RWPE2 (cell line): ENCODE data around the gene KRTAP10-7.
"Not testable (repeated sequence)": the region's sequence is repeated elsewhere in the genome, so short reads cannot be mapped to it uniquely, and the experiment has no call there.

Source experiments
- ATAC-seq: fragments of 200-7000 bp; cut with Tn5 transposase; 3 replicates; pipeline ENCODE4 v1.9.1; 2021; ENCODE audit warnings: low read depth
- DNase-seq: peaks from one replicate; pipeline ENCODE4 v3.0.0-alpha.2; 2020; ENCODE audit warnings: low spot score
- H3K27ac ChIP-seq: fragments of 450-650 bp; 2 replicates; pipeline ENCODE4 v1.5.1; 2017; ENCODE audit warnings: mild to moderate bottlenecking; ENCODE audit not compliant: poor library complexity, severe bottlenecking
- H3K27me3 ChIP-seq: fragments of 250-450 bp; sonication (Bioruptor Pico); 2 replicates; pipeline ENCODE4 v1.5.1; 2021; ENCODE audit warnings: mild to moderate bottlenecking, moderate library complexity; ENCODE audit not compliant: insufficient read depth, poor library complexity, severe bottlenecking
- H3K36me3 ChIP-seq: fragments of 250-450 bp; sonication (Bioruptor Pico); 2 replicates; pipeline ENCODE4 v1.5.1; 2020; ENCODE audit warnings: low read depth, mild to moderate bottlenecking, moderate library complexity
- H3K4me1 ChIP-seq: fragments of 250-450 bp; sonication (Bioruptor Pico); 2 replicates; pipeline ENCODE4 v1.5.1; 2021; ENCODE audit warnings: mild to moderate bottlenecking, moderate library complexity; ENCODE audit not compliant: insufficient read depth, poor library complexity, severe bottlenecking
- H3K4me3 ChIP-seq: fragments of 250-450 bp; sonication (Bioruptor Pico); 2 replicates; pipeline ENCODE4 v1.5.1; 2021; ENCODE audit warnings: mild to moderate bottlenecking, moderate library complexity; ENCODE audit not compliant: severe bottlenecking
- H3K9me3 ChIP-seq: fragments of 250-450 bp; sonication (Bioruptor Pico); 2 replicates; pipeline ENCODE4 v1.5.1; 2021; ENCODE audit warnings: mild to moderate bottlenecking, moderate library complexity; ENCODE audit not compliant: severe bottlenecking
- TF ChIP-seq, protein P1 (sequence below): fragments of 450-650 bp; IDR thresholded peaks from one replicate; pipeline ENCODE4 v1.5.1; 2017; ENCODE audit warnings: mild to moderate bottlenecking, moderate library complexity; ENCODE audit not compliant: poor library complexity, severe bottlenecking

KRTAP10-7 gene

DNA sequence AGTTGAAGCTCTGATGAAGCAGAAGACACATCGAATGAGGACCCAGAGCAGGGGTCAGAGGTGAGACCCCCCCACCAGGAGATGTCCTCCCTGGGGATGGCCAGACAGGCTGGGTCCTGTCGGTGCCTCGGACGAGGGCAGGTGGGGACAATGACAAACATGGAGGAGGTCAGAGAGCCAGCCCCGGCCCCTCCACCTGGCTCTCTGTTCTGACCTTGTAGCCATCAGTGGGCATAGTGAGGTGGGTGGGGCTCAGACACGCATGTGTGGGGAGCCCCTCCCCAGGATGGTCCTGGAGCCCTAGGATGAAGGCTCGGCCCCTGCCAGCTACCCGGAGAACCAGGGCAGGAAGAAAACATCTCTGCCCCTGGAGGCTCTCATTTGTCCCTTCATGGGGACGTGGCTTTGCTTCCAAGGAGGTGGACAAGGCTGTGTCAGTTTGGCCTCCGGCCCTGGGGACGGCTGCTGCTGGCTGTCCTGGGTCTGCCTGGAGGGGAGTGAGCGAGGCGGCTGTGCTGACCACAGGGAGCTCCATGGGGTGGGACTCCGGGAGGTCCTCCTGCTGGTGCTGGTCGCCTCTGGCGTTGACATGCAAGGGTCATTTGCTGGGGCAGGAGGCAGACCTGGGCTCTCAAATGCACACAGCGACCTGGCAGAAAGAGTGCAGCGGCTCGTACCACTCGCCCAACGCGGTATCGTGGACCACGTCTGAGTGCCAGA is 10.7 kb upstream of the KRTAP10-7 start:
- Histone ChIP-seq H3K4me1 (no peaks in the 10 kb centered on the region), H3K4me3 (no peak overlapping the region), H3K27ac (no peak overlapping the region), H3K36me3 (no peaks in the 10 kb centered on the region), H3K27me3 (peaks cover 11% of the 10 kb centered on the region), H3K9me3 (no peaks in the 10 kb centered on the region)
- DNase-seq: no peak
- TF ChIP-seq, protein P1, sequence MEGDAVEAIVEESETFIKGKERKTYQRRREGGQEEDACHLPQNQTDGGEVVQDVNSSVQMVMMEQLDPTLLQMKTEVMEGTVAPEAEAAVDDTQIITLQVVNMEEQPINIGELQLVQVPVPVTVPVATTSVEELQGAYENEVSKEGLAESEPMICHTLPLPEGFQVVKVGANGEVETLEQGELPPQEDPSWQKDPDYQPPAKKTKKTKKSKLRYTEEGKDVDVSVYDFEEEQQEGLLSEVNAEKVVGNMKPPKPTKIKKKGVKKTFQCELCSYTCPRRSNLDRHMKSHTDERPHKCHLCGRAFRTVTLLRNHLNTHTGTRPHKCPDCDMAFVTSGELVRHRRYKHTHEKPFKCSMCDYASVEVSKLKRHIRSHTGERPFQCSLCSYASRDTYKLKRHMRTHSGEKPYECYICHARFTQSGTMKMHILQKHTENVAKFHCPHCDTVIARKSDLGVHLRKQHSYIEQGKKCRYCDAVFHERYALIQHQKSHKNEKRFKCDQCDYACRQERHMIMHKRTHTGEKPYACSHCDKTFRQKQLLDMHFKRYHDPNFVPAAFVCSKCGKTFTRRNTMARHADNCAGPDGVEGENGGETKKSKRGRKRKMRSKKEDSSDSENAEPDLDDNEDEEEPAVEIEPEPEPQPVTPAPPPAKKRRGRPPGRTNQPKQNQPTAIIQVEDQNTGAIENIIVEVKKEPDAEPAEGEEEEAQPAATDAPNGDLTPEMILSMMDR: no peak
- ATAC-seq: no peak

DNA sequence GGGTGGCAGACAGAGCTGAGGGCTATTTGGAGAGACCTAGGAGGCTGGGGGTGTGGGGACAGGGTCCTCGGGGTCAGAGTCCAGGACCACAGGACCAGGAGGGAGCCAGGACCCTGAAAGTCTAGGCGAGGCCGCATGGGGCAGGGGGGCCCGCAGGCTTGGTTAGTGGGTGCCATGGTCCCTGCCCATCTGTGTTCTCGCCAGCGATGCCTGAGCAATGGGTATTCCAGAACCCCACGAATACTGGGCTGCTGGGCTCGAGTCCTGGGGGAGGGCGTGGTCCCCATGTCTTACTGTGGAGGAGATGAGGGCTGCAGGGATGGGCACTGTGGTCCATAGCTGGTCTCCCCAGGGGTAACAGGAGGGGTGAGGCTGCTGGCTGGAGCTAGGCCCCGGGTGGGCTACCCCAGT is 10.1 kb upstream of the KRTAP10-7 start:
- Histone ChIP-seq H3K4me1 (no peaks in the 10 kb centered on the region), H3K27ac (no peak overlapping the region), H3K27me3 (peaks cover 8% of the 10 kb centered on the region), H3K4me3 (no peak overlapping the region), H3K9me3 (no peaks in the 10 kb centered on the region), H3K36me3 (no peaks in the 10 kb centered on the region)
- TF ChIP-seq, protein P1: no peak
- ATAC-seq: no peak
- DNase-seq: no peak

DNA sequence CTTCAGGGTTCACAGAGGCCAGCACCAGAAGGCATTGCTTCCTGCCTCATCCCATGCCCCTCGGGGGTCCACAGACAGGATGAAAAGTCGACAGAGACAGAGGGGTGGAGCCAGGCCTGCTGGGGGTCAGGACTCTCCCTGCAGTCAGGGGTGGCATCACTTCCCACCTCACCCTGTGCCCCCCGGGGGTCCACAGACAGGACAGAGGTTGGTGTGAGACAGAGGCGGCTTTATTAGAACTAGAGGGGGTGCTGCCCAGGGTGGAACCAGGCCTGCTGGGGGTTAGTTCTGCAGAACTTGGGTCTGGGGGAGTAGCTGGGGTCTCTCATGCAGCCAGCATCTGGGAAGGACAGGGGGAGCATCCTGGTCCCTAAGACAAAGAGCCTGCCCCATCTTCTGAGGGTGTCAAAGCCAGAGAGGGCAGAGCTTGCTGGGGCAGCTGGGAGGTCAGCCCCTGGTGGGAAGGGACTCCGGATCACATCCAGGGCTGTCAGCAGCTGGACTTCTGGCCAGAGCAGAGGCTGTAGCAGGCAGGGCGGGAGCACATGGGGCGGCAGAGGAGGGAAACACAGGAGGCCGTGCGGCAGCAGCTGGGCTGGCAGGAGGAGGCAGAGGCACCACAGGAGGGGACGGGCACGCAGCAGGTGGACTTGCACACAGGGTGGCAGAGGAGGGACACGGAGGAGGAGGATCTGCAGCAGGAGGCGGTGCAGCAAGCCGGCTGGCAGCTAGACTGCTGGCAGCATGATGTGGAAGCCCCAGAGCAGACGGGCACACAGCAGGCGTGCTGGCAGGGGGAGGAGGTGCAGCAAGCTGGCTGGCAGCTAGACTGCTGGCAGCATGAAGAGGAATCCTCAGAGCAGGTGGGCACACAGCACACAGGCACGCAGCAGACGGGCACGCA is 9.2 kb upstream of the KRTAP10-7 start:
- ATAC-seq, H3K4me3 ChIP-seq, H3K9me3 ChIP-seq, H3K27me3 ChIP-seq, H3K36me3 ChIP-seq, H3K4me1 ChIP-seq, DNase-seq, H3K27ac ChIP-seq: not testable (repeated sequence)

DNA sequence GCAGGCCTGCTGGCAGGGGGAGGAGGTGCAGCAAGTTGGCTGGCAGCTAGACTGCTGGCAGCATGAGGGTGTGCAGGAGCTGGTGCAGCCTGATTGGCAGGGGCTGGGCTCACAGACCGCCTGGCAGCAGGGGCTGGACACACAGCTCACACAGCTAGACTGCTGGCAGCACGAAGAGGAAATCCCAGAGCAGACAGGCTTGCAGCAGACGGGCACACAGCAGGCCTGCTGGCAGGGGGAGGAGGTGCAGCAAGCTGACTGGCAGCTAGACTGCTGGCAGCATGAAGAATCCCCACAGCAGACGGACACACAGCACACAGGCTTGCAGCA is 8.6 kb upstream of the KRTAP10-7 start:
- not testable (repeated sequence) for H3K27me3 ChIP-seq, H3K36me3 ChIP-seq, H3K4me1 ChIP-seq, DNase-seq, H3K27ac ChIP-seq, ATAC-seq, H3K9me3 ChIP-seq, H3K4me3 ChIP-seq

DNA sequence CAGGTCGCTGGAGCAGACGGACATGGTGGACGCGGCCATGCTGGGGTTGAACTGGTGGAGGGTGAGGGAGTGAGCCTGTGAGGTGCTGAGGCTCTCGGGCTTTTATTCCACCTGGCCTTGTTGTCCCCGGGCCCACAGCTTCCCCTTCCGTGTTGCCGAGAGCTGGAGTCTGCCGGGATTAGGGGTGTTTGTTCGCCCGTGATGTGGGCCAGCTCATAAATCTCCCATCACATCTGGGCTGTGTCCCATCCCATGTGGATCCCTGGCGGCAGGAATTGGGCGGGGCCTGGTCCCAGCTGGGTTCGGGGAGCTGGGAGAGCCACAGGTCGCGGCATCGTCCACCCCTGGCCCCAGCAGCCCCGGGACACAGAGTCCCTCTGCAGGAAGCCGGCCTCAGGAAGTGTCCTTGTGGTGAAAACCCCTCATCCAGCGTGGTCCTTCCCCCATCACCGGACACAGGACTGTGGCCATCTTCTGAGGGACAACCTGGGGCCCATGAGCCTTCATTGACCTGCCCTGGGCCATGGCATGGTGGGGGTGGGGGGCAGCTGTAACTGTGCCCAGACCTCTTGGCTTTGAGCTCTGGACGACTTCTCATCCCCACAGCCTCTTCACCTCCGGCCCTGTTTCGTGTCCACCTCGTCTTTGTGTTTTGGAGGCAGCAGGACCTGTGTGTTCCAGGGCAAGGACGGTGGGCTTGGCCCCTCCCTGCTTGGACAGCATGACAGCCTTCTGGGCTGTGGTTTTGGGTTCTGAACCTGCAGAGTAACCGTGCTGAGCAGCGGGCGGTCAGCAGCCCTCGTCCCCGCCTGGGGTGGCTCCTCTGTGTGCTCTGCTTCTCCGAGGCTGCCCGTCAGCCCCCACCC is 7.7 kb upstream of the KRTAP10-7 start, which contains the start of gene KRTAP10-6:
Gene KRTAP10-6, minus strand, starts transcription at position 60 of the 866 bp plus-strand sequence. Its CDS starts 21 bp downstream, at position 39.
- TF ChIP-seq, protein P1: no peak
- no peaks in the 10 kb centered on the region for H3K36me3 ChIP-seq
- no peak within 1 kb of the TSS for H3K4me3 ChIP-seq
- no peaks in the 10 kb centered on the region for H3K4me1 ChIP-seq
- H3K9me3 ChIP-seq: no peaks in the 10 kb centered on the region
- DNase-seq (no peak), ATAC-seq (no peak)
- no peaks in the 10 kb centered on the region for H3K27me3 ChIP-seq
- no peak within 1 kb of the TSS for H3K27ac ChIP-seq
